Fibroblast of lung (primary cell): ENCODE measurements around the gene XRCC4. TPM values are rescaled to one million over a fixed set of nuclear protein-coding genes. Genes with fewer than 3 reads are reported as not detected.

ENCODE experiments used
- DNase-seq, 2 donors: peaks; one replicate each; pipeline versions ENCODE4 v3.0.0 to v3.0.0-alpha.2; 2010; ENCODE audit warnings: low read depth in 2 of 2
- H2AFZ ChIP-seq: 2 replicates; pipeline ENCODE4 v1.5.1; 2012; ENCODE audit warnings: low read length, control low read depth, inconsistent platforms
- H3K27ac ChIP-seq: 2 replicates; pipeline ENCODE4 v1.5.1; 2011; ENCODE audit warnings: low read length, control low read depth; ENCODE audit not compliant: insufficient read depth
- H3K27me3 ChIP-seq: 2 replicates; pipeline ENCODE4 v1.5.1; 2011; ENCODE audit warnings: mild to moderate bottlenecking, low read length; ENCODE audit not compliant: control insufficient read depth, insufficient read depth
- H3K36me3 ChIP-seq: 2 replicates; pipeline ENCODE4 v1.5.1; 2011; ENCODE audit warnings: low read length; ENCODE audit not compliant: control insufficient read depth, insufficient read depth
- H3K4me1 ChIP-seq: 2 replicates; pipeline ENCODE4 v1.5.1; 2011; ENCODE audit warnings: low read length; ENCODE audit not compliant: control insufficient read depth, insufficient read depth; ENCODE audit errors: extremely low read depth
- H3K4me2 ChIP-seq: 2 replicates; pipeline ENCODE4 v1.5.1; 2011; ENCODE audit warnings: low read length, control low read depth; ENCODE audit not compliant: insufficient read depth; ENCODE audit errors: extremely low read depth
- H3K4me3 ChIP-seq, 4 experiments: fragments of 200-600 bp in 1 of 4; sonication (generic) in 1 of 4; replicated peaks in 1 of 4; 2 replicates each; pipeline ENCODE4 v1.5.1; 2011 to 2016; ENCODE audit warnings: low read length in 4 of 4, low read depth in 3 of 4, mild to moderate bottlenecking in 3 of 4, control low read depth in 2 of 4, inconsistent platforms in 1 of 4, mixed read lengths in 1 of 4; ENCODE audit not compliant: insufficient read depth in 1 of 4; ENCODE audit errors: control extremely low read depth in 1 of 4
- H3K79me2 ChIP-seq: 2 replicates; pipeline ENCODE4 v1.5.1; 2012; ENCODE audit warnings: mild to moderate bottlenecking, low read length, inconsistent platforms; ENCODE audit not compliant: control insufficient read depth, insufficient read depth
- H3K9ac ChIP-seq: 2 replicates; pipeline ENCODE4 v1.5.1; 2011; ENCODE audit warnings: mild to moderate bottlenecking, low read length, control low read depth; ENCODE audit not compliant: insufficient read depth
- H3K9me3 ChIP-seq: 2 replicates; pipeline ENCODE4 v1.5.1; 2012; ENCODE audit warnings: low read depth, low read length; ENCODE audit not compliant: control insufficient read depth, insufficient read depth
- H4K20me1 ChIP-seq: 2 replicates; pipeline ENCODE4 v1.5.1; 2011; ENCODE audit warnings: low read length; ENCODE audit not compliant: control insufficient read depth, insufficient read depth; ENCODE audit errors: extremely low read depth
- EZH2 ChIP-seq: IDR thresholded peaks from 2 replicates; pipeline ENCODE4 v1.5.1; 2012; ENCODE audit warnings: low read length, control low read depth, mild to moderate bottlenecking; ENCODE audit errors: missing control alignments
- polyA plus RNA-seq, 2 donors: library from polyadenylated mRNA; depleted of rRNA in 1 of 2; stranded (reverse) in 1 of 2; unstranded in 1 of 2; fragments of >200 nt; gene quantifications; 2 replicates each; pipeline ENCODE4 v1.2.1, GENCODE V29; 2011 to 2012; ENCODE audit warnings: missing spikeins in 1 of 2
- total RNA-seq: library from RNA; depleted of rRNA; stranded (reverse); fragments of >200 nt; gene quantifications from 2 replicates; pipeline ENCODE4 v1.2.1, GENCODE V29; 2014
- TF ChIP-seq, protein P1 (sequence below), 2 donors: IDR thresholded peaks in 1 of 2; conservative IDR thresholded peaks in 1 of 2; 1 replicate in 1 of 2; 2 replicates in 1 of 2; pipeline ENCODE4 v1.5.1; 2011 to 2012; ENCODE audit warnings: low read length in 2 of 2, control low read depth in 1 of 2, inconsistent platforms in 1 of 2, low read depth in 1 of 2, mild to moderate bottlenecking in 1 of 2

XRCC4 gene
- total and polyA plus RNA-seq, 2 donors (not counting 1 experiment from before 2014, with no cell fraction given), result 7.5 to 7.6 TPM

DNA sequence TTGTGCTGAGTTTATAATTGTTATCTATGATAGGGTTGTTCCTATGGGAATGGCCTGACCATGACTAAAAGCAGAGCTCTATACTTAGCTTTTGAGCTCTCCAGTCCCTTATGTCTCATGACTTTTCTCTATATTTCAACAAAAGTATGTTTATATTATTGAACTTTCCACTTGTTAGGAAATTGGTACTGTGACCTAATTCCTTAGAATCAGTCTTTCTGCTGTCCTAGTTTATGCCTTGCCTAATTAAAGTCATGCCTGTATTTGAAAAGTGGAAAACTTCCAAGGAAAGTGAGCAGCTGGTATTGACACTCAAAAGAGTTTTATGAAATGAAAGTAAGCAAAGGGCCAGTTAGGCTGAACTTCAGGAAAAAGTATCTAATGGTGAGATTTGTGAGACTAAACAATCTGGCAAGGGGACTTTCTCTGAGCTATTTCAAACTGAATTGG, 68.6 kb downstream of the XRCC4 start:
- H4K20me1 ChIP-seq, result no peaks in the 10 kb centered on the region
- no peaks in the 10 kb centered on the region for H3K9me3 ChIP-seq
- no peak overlapping the region for H3K9ac ChIP-seq
- H3K27ac ChIP-seq, result no peak overlapping the region
- TF ChIP-seq, protein P1, sequence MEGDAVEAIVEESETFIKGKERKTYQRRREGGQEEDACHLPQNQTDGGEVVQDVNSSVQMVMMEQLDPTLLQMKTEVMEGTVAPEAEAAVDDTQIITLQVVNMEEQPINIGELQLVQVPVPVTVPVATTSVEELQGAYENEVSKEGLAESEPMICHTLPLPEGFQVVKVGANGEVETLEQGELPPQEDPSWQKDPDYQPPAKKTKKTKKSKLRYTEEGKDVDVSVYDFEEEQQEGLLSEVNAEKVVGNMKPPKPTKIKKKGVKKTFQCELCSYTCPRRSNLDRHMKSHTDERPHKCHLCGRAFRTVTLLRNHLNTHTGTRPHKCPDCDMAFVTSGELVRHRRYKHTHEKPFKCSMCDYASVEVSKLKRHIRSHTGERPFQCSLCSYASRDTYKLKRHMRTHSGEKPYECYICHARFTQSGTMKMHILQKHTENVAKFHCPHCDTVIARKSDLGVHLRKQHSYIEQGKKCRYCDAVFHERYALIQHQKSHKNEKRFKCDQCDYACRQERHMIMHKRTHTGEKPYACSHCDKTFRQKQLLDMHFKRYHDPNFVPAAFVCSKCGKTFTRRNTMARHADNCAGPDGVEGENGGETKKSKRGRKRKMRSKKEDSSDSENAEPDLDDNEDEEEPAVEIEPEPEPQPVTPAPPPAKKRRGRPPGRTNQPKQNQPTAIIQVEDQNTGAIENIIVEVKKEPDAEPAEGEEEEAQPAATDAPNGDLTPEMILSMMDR (conservative IDR thresholded peaks at IDR 0.05 in 1 of 2, IDR thresholded peaks at IDR 0.05 in 1 of 2; ENCODE audit: low read depth in 1 of 2, low read length in 2 of 2), result no peak
- no peak for TF ChIP-seq EZH2
- H2AFZ ChIP-seq, result no peak overlapping the region
- DNase-seq, result peak; percentile 7 to 87
- no peaks in the 10 kb centered on the region for H3K27me3 ChIP-seq
- no peak overlapping the region for H3K4me2 ChIP-seq
- no peaks in the 10 kb centered on the region for H3K79me2 ChIP-seq
- H3K4me3 ChIP-seq, result no peak overlapping the region
- H3K4me1 ChIP-seq, result no peaks in the 10 kb centered on the region
- no peaks in the 10 kb centered on the region for H3K36me3 ChIP-seq

DNA sequence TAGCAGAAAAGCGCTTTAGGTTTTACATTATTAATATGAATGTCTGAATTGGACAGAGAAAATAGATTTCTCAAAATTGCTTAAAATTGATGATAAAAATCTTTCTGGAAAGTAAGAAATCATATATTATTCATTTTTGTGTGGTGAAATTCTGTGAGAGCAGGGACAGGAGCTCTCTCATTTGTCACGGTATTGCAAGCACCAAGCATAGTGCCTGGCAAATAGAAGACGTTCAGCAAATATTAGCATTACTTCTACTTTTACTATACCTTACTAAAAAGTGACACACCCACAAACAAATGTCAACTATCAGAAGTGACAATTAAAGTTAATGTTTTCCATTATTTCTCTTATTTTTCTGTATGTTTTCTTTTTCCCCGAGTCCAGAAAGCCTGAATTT, 69.1 kb downstream of the XRCC4 start:
- H3K36me3 ChIP-seq, result no peaks in the 10 kb centered on the region
- no peak overlapping the region for H3K4me3 ChIP-seq
- no peaks in the 10 kb centered on the region for H3K79me2 ChIP-seq
- H3K27ac ChIP-seq, result no peak overlapping the region
- no peaks in the 10 kb centered on the region for H3K27me3 ChIP-seq
- no peak overlapping the region for H3K4me2 ChIP-seq
- H3K9ac ChIP-seq, result no peak overlapping the region
- H4K20me1 ChIP-seq, result no peaks in the 10 kb centered on the region
- no peaks in the 10 kb centered on the region for H3K4me1 ChIP-seq
- DNase-seq, result no peak
- H2AFZ ChIP-seq, result no peak overlapping the region
- no peaks in the 10 kb centered on the region for H3K9me3 ChIP-seq
- no peak for TF ChIP-seq EZH2
- TF ChIP-seq, protein P1 (conservative IDR thresholded peaks at IDR 0.05 in 1 of 2, IDR thresholded peaks at IDR 0.05 in 1 of 2; ENCODE audit: low read depth in 1 of 2, low read length in 2 of 2), result no peak

DNA sequence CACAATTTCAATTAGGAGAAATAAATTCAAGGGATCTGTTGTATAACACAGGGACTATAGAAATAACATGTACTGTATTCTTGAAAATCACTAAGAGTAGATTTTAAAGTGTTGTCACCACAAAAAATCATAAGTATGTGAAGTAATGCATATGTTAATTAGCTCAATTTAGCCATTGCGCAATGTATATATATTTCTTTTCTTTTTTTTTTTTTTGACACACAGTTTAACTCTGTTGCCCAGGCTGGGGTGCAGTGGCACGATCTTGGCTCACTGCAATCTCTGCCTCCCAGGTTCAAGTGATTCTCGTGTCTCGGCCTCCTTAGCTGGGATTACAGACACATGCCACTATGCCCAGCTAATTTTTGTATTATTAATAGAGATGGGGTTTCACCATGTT, 70.2 kb downstream of the XRCC4 start:
- Histone ChIP-seq H3K4me2 (no peak overlapping the region), H4K20me1 (no peaks in the 10 kb centered on the region), H3K27ac (no peak overlapping the region), H3K27me3 (no peaks in the 10 kb centered on the region), H3K4me1 (no peaks in the 10 kb centered on the region), H3K36me3 (no peaks in the 10 kb centered on the region), H2AFZ (no peak overlapping the region), H3K9ac (no peak overlapping the region), H3K79me2 (no peaks in the 10 kb centered on the region), H3K9me3 (no peaks in the 10 kb centered on the region), H3K4me3 (no peak overlapping the region)
- no peak for DNase-seq
- no peak for TF ChIP-seq EZH2
- TF ChIP-seq, protein P1 (conservative IDR thresholded peaks at IDR 0.05 in 1 of 2, IDR thresholded peaks at IDR 0.05 in 1 of 2; ENCODE audit: low read depth in 1 of 2, low read length in 2 of 2), result no peak
